Hepatocyte (in vitro differentiated cells): ENCODE data around the gene RTN4RL1.

ENCODE experiments used
- CTCF ChIP-seq: fragments of 200-600 bp; sonication (generic); IDR thresholded peaks from 2 replicates; pipeline ENCODE4 v1.5.1; 2016; ENCODE audit warnings: antibody characterized with exemption, mild to moderate bottlenecking; ENCODE audit not compliant: poor library complexity
- EZH2 ChIP-seq: fragments of 200-600 bp; sonication (generic); IDR thresholded peaks from 2 replicates; pipeline ENCODE4 v1.6.1; 2016; ENCODE audit warnings: antibody characterized with exemption, mild to moderate bottlenecking, borderline replicate concordance
- EZH2phosphoT487 ChIP-seq: fragments of 200-600 bp; sonication (generic); IDR thresholded peaks from one replicate; pipeline ENCODE4 v1.6.1; 2018; ENCODE audit warnings: antibody characterized with exemption, mild to moderate bottlenecking, low read depth, moderate library complexity; ENCODE audit not compliant: unreplicated experiment, severe bottlenecking

DNA sequence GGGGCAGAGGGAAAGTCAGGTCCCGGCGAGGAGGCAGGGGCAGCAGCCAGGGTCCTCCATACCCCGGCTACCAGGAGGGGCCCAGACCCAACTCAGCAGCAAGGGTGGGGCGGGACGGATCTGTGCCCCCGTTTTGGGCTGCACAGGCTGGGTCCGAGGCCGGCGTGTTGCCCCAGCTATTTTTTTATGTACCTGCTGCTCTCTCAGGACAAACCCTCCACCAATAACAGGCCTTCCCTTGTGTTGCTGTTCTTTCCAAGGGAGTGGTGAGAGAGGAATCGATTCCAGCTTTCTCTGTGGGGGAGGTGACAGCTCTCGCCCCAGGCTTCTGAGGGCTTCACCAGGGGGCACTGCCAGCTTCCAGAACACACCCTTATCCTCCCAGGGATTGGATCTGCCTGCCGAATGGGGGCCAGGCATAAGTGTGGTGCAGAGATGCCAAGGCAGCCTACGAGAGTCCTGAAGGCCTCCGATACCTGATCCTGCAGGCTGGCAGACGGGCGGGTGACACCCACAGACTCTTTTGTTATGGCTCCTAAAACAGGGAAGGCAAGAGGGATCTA lies 22.3 kb downstream of the RTN4RL1 start:
- TF ChIP-seq CTCF, result no peak
- no peak for TF ChIP-seq EZH2
- no peak for TF ChIP-seq EZH2phosphoT487
